Ishikawa (cell line): ENCODE results near the gene FCN2.

Source experiments
- EGR1 ChIP-seq: IDR thresholded peaks from 2 replicates; pipeline ENCODE4 v1.6.1; 2012
- RAD21 ChIP-seq: IDR thresholded peaks from 2 replicates; pipeline ENCODE4 v1.6.1; 2012; ENCODE audit warnings: low read depth

DNA sequence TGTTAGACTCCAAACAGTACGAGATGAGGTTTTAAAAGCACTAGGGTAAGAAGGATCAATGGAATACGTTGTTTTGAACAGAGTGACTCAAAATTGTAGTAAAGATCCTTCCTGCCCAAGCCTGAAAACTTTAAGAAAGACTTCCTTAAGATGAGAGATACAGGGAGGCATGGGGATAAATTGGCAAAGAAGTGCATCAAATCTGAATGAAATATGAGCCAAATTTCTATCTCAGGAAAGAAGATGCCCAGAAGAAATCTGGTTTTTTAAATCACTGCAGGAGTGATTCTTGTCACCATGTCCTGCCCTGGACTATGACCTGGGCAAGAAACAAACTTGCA is 14.9 kb downstream of the FCN2 start:
- TF ChIP-seq RAD21 (no peak), EGR1 (no peak)
